Neural cell (in vitro differentiated cells): ENCODE data around the gene RFX8.

Source experiments
- EP300 ChIP-seq: fragments of 450-650 bp; conservative IDR thresholded peaks from 2 replicates; pipeline ENCODE4 v1.6.1; 2014; ENCODE audit warnings: antibody characterized with exemption, mild to moderate bottlenecking, moderate library complexity; ENCODE audit not compliant: poor library complexity, severe bottlenecking
- EZH2 ChIP-seq: fragments of 200-600, 300-800 bp; shearing (Covaris generic), sonication (generic); IDR thresholded peaks from 2 replicates; pipeline ENCODE4 v1.6.1; 2014; ENCODE audit warnings: antibody characterized with exemption, low read length, borderline replicate concordance, mild to moderate bottlenecking; ENCODE audit not compliant: insufficient read depth, poor library complexity, severe bottlenecking
- MXI1 ChIP-seq: fragments of 450-650 bp; conservative IDR thresholded peaks from 2 replicates; pipeline ENCODE4 v1.6.1; 2014; ENCODE audit warnings: antibody characterized with exemption, mild to moderate bottlenecking; ENCODE audit not compliant: poor library complexity, severe bottlenecking
- POLR2AphosphoS5 ChIP-seq: IDR thresholded peaks from 2 replicates; pipeline ENCODE4 v1.6.1; 2012
- RAD21 ChIP-seq: fragments of 450-650 bp; conservative IDR thresholded peaks from 2 replicates; pipeline ENCODE4 v1.6.1; 2014; ENCODE audit warnings: antibody characterized with exemption, mild to moderate bottlenecking, moderate library complexity
- TAF1 ChIP-seq: IDR thresholded peaks from 2 replicates; pipeline ENCODE4 v1.6.1; 2012; ENCODE audit warnings: low read depth
- TF ChIP-seq, protein P1 (sequence below): fragments of 450-650 bp; IDR thresholded peaks from 2 replicates; pipeline ENCODE4 v1.5.1; 2014; ENCODE audit warnings: antibody characterized with exemption, mild to moderate bottlenecking, moderate library complexity; ENCODE audit not compliant: poor library complexity, severe bottlenecking

DNA sequence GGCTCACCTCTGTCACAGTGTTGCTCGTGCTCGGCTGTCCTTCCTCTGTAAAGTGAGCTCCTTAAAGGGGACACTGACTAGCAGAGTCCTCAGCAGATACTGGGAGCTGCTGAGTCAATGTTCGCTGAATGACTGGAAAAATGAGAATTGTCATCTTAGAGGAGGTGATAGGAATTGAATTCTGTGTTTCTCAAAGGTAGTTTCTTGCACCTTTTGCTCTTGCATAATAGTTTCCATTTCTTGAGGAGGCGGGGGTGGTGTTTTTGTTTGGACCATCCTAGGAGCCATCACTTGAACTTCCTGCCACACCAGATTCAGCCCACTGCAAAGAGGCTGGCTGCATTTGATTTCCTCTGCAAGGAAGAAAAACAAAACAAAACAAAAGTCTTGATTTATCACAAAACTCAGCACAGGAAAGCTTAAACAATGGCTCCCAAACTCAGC lies 11.4 kb upstream of the RFX8 start:
- TF ChIP-seq, protein P1, sequence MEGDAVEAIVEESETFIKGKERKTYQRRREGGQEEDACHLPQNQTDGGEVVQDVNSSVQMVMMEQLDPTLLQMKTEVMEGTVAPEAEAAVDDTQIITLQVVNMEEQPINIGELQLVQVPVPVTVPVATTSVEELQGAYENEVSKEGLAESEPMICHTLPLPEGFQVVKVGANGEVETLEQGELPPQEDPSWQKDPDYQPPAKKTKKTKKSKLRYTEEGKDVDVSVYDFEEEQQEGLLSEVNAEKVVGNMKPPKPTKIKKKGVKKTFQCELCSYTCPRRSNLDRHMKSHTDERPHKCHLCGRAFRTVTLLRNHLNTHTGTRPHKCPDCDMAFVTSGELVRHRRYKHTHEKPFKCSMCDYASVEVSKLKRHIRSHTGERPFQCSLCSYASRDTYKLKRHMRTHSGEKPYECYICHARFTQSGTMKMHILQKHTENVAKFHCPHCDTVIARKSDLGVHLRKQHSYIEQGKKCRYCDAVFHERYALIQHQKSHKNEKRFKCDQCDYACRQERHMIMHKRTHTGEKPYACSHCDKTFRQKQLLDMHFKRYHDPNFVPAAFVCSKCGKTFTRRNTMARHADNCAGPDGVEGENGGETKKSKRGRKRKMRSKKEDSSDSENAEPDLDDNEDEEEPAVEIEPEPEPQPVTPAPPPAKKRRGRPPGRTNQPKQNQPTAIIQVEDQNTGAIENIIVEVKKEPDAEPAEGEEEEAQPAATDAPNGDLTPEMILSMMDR = no peak
- TF ChIP-seq EZH2 (no peak), EP300 (no peak), RAD21 (no peak), TAF1 (no peak), POLR2AphosphoS5 (no peak), MXI1 (no peak)
